HTR-8/SVneo (cell line): ENCODE results near the gene NEDD4L.
"Not testable (repeated sequence)": the region's sequence is repeated elsewhere in the genome, so short reads cannot be mapped to it uniquely, and the experiment has no call there.

Experiments
- DNase-seq: peaks from one replicate; pipeline ENCODE4 v3.0.0; 2011; ENCODE audit warnings: low spot score, mixed read lengths; ENCODE audit not compliant: insufficient read length
- FAIRE-seq: peaks from 2 replicates; lab custom pipeline; 2011; peaks lifted over from hg19 to GRCh38; lab: Jason Lieb, UNC

The NEDD4L gene

DNA sequence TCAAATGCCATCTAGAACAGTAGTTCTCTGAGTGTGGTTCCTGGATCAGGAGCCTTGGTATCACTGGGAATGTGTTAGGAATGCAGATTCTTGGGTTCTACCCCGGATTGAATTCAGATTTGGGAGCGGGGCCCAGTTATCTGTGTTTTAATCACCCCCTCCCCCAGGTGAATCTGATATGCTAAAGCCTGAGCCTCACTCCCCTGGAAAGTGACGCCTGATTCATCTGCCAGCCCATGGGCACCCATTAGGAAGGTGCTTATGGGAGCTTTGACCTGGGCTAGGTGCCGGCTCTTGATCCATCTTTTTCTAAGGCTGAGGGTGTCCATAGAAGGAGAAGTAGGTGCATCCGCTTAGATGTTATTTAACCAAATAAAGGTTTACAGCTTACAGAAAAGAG, 199.4 kb downstream of the NEDD4L start:
- FAIRE-seq (no peak), DNase-seq (no peak)

DNA sequence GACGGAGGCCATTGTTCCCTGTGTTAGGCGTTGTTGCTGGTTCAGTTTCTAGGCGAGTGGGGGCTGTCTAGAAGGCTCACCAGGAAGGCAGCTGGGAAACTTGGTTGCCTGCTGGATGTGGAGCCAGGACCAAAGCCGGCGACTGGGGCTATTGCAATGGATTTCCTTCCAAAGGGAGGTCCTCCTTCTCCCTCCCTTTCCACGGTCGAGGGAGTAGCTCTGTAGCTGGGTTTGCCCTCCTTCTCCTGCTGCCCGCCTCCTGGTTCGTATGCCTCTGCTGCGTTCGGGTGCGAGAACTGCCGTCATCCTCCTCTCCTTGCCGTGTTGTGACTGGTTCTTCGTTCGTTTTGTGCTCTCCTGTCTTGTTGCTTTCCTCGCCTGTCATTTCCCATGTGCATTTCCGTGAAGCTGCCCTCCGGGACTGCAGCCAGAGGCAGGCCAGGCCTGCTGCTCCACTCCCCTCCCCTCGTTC, 203.4 kb downstream of the NEDD4L start:
- no peak for DNase-seq
- FAIRE-seq: peak; percentile 4

DNA sequence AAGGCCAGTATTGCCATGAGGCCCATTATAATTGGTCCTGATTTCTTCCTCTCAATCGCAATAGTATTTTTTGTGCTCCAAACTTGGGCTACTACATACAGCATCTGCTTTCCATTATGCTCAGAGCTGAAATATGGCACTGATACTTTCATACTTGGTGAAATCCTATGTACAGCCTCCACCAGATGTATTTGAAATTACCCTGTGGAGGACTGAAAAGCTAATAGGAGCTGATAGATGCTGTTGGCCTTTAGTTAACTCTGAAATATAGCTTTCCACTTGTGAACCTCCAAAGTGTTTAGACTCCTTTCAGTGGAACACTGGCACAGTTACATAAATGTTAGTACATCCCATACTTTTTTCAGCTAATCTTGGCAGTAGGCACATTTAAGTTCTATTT, 205.7 kb downstream of the NEDD4L start:
- DNase-seq (no peak), FAIRE-seq (no peak)

DNA sequence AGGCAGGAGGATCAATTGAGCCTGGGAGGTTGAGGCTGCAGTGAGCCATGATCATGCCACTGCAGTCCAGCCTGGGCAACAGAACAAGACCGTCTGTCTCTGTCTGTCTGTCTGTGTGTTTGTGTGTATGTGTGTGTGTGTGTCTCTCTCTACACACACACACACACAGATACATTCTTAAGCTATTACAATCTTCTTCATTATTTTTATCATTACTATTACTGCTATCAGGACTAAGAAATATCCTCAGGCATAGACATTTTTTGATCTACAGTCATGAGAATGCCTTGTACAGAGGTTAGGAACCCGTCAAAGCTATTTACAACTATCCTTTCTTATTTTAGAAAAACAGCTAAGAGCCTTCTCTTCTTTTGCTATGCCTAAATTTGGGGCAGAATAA, 207.4 kb downstream of the NEDD4L start:
- DNase-seq (no peak), FAIRE-seq (no peak)

DNA sequence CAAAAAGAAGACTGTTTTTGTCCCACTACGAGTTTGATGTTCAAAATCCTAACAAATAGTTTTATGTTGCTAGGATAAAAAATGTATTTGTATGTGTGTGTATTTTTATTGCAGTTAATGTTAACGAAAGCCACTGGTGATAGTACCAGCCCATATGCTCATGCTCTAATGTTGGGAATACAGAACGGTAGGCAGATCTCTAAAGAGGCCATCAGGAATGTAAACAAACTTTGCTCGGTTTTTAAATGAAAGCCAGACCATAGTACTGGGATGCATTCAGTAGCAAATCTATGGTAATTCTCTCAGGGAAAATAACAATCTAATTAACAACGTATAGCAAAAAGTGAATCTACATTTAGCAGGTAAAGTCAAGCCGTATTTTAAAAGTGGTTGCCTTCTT, 208.1 kb downstream of the NEDD4L start:
- DNase-seq (no peak), FAIRE-seq (no peak)

DNA sequence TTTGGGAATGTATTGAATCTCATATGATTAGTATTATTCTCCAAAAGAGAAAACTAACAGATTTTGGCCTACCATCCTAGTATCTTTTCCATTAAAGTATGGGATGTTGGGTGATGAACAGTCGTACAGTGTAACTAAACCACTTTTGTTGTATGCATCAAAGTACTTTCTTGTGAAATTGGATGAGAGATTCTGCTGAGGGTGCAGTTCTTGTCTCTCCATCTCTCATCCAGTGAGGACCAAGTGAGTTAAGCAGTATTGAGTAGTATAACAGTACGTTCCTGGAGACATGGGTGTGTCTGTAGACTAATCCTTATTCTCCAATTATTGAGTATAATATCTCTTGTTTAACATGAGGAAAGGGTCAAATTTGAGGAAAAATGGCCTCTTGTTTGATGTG, 209.3 kb downstream of the NEDD4L start:
- FAIRE-seq (no peak), DNase-seq (no peak)

DNA sequence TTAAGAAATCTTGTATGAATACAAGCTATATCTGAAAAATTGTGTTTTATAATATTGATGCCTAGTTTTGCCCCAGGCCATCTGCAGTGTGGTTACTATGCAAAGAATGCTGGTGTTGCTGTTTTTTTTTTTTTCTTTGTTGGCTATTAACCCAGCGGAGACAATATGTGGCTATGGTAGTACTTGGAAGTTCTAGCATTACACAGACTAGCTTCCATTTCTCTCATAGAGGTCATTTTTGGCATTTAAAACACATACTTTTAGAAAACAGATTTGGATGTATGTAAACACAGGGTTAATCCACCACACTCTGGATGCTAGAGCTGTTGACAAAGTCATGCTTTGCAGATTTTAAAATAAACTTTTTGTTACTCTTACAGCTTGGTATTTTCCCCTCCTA, 209.8 kb downstream of the NEDD4L start:
- FAIRE-seq: no peak
- DNase-seq: peak; percentile 46

DNA sequence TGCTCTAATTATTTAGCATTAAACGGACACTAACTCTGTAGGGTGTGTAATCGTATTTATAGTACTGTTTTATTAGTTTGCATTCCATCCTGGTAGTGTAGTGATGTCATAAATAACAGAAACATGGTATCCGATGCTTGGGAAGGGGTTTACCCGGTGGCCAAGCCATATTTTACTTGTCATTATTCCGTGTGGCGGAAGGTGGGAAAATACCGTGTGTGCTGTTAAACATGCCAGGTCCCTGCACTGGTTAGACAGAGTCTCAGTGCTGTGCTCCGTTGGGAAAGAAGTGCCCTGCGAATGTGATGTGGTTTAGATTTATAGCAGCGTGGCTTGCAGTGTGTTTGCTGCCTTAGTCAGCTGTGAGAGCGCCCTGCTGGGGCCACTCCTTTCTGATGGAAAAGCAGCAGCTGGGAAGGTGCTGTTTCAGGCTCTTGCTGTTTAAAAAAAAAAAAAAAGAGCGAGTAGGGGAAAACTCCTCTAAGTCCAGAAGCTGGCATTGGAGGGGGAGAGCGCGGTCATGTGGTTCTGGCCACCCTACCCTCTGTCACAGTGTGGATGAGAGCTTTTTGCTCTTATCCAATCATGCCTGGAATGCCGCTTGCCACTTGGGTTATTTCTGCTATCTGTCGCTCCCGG, 211.0 kb downstream of the NEDD4L start:
- DNase-seq (no peak), FAIRE-seq (no peak)

DNA sequence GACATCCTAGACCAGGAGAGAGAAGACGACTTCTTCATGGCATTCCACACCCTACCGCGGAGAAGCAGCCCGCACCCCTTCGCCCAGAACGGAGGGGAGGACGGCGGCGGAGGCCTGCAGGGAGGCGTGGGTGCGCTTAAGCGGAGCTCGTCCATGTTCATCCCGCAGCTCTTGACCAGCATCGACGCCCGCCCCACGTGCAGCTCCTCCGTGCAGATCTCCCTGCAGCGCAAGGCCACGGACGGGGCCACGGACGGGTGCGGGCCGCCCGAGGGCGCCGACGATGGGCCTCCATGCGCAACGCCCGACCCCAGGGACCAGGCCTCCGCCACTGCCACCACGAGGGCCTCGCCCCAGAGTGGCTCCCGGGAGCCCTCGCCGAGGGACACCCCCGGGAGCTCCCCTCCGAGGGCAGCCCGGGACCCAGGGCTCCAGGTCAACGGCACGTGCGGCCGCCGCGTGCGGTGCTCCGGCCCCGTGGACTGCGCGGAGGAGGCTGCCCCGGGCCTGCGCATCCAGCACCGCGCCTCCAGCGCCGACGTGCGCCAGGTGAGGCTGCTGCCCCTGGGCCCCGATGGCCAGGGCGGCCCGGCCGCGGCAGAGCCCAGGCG, 211.8 kb downstream of the NEDD4L start:
- DNase-seq (no peak), FAIRE-seq (no peak)

DNA sequence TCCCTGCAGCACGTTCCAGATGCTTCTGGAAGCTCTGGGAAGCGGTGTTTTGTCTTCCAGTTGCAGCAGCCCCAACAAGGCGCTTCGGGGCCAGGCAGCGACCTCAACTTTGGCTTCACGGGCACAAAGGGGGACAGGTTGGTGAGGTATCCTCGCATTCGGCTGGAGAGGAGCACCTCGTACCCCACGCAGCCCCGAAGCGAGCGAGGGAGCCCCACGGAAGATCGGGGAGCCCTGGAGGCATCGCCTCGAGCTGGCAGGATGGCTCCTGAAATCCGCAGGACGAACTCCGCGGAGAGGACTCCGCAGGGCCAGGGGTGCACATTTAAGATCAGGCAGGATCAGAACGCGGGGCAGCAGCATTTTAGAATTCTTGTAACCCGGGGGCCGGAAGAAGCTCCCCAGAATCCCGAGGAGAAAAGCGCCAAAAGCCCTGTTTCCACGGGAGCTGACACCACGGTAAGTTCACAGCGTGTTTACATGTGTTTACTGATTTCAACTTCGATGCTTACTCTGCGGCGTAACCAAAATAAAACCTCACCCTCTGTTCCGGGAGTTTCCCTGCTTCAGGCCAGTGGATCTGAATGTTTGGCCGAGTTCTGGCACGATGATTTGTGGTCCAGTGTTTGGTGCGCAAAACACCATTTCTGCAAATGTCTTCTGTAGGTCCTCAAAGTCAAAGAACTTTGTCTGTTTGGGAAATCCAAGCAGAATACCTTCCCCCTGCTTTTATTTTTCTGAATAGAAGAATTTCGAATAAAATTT, 212.5 kb downstream of the NEDD4L start:
- FAIRE-seq: no peak
- DNase-seq: no peak

DNA sequence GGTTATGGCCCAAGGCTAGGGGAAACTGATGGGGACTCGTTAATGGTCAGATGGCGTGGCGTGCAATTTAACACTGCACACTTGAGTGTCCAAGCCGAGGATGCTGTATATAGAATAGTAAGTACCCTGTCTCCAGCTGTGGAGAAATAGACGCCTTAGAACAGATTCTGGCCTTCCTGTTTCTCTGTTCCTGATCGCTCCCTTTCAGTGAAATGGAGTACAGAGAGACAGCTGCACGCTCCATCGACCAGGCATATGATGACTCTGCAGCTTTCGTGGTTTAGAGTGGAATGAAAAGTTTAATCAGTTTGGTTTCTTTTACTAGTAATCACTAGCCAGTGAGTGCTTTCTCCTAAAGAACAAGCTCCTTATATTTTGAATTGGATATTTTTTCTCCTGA, 213.4 kb downstream of the NEDD4L start:
- no peak for DNase-seq
- no peak for FAIRE-seq

DNA sequence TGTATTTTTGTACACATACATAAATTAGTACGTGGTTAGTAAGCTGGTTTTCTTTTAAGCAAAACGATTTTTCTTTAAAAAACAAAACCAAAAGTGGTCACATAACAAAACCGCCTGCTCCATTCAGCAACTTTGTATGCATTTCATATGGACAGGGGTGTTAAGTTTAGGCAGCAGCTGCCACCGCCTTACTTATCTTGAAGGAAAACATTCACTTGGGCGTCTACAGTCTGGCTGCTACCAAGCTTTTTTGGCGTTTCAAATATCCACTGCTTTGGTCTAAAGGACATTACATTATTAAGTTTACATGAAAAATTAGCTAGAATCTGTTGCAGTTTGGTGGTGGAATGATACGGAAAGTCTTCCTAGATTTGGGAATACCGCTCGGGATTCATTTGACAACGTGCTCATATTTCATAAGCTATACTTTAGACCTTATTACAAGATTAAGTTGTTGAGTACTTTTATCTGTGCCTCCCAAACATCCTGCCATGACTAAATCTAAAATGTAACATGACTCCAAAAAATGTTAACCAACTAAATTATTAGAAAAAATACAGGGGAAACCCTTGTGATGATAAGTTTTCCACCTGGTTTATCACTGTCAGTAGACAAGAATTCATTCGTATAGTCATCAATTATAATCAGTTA, 214.8 kb downstream of the NEDD4L start:
- FAIRE-seq (no peak), DNase-seq (no peak)

DNA sequence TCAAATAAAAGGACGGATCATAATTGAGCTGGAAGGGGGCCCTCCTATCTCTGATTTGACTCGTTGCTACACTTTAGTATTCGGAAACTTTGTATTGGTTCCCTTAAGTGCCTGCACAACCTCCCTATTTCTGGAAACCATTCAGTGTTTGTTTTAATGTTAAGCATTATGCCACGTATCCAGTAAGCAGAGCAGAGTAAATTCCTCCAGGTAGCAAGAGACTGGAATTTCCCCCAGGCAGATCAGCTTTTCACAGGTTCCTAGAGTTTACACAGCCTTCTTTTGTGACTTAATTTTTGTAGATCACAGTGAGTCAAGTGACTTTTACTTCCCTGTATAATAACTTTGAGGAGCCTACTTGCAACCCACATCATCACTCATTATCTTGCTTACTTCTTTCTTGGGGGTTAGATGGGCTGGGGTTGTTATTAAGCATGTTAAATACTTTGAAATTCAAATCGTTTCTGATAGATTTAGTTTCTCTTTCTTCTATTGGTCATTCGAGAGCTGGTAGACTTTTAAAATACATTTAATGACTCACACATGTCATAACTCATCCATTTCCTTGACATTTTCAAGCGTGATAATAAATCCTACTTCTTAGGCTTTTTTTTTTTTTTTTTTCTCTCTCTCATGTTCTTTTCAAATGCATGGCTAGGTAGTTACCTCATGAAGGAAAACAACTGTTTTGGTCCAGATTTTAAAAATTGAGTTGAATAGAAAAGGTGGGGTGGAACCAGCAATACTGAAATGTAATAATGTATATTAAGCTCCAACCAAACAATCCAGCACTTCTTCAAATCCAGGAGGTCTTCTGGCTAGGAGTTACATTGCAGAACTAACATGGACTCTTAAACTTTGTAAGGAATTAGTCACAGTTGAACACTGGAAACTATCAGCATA, 219.3 kb downstream of the NEDD4L start:
- no peak for FAIRE-seq
- DNase-seq: peak; percentile 58

DNA sequence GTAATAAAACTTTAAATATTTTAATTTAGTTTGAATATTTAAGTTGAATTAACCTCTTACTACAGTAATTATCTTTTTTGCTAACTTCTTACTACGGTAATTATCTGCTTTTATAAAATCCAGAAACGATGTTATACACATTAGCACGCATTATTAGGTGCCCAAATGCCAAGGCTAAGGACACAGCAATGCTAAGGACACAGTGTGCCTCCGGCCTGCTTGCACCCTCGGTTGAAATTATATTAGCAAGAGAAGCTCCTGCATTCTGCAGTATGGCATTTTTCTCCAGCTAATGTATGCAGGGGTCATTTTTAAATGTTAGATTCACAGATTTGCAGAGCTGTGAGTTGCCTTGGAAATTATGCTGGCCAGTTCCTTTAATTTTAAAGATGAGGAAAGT, 220.0 kb downstream of the NEDD4L start:
- FAIRE-seq: no peak
- no peak for DNase-seq

DNA sequence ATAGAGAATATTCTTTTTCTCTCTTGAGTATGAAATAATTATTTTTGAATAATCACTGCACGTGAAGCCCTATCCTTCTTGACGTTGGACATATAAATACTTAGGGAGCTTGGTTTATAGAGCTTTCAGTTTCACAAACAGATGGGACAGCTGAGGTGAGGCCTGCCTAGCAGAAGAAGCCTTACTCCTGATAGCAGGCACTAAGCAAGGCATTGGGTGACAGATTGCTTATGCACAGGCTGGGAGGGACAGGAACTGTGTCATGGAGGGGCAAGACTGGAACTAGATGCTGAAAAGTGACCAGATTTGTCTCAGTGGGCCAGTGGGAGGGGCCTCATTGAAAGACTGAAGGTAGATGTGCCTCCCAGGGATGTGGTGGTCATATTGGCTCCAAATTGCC, 220.8 kb downstream of the NEDD4L start:
- no peak for FAIRE-seq
- no peak for DNase-seq

DNA sequence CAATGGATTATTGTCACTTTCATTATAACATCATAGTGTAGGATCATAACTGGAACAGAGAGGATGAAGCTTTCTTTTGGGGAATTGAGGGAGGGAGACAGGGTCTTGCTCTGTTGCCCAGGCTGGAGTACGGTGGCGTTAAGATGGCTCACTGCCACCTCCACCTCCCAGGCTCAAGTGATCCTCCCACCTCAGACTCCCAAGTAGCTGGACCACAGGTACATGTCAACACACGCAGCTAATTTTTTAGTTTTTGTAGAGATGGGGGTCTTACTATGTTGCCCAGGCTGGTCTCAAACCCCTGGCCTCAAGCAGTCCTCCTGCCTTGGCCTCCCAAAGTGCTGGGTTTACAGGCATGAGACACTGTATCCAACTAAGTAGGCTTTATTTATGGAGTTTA, 221.5 kb downstream of the NEDD4L start:
- FAIRE-seq, DNase-seq: not testable (repeated sequence)

DNA sequence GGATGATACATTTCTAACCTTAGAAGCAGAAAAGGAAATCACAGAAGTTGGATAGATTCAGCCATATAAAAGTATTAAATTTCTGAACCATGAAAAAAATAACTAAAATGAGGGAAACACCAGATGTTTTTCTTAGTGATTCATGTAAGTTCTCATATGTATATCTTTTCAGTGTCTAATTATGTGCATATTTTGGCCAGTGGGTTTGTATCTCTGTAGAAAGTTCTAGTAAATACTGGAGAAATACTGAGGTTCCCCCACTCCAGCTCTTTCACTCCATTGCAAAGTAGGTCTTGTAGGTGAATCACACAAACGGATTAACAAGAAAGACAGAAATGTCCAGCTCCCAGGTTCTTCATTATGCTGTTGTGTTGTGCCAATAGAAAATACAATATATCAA, 222.3 kb downstream of the NEDD4L start:
- FAIRE-seq (no peak), DNase-seq (no peak)

DNA sequence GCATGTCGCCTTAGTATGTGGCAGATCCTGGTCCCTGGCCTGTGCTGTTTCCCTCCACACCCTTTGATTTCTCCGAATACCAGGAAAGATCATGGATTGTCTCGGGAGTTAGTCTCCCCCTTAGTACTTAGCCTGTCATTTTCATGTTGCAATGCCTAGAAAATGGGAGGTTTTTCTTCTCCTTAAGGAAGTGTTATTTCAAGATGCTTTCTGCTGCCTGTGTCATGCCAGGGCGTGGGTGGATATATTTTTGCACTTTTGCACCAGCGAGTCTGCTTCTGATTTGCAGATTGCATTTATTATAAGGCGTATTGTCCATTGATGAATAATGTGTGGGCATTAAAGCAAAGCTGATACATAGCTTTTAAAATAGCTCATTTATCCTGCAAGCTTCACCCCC, 223.5 kb downstream of the NEDD4L start:
- no peak for FAIRE-seq
- no peak for DNase-seq

DNA sequence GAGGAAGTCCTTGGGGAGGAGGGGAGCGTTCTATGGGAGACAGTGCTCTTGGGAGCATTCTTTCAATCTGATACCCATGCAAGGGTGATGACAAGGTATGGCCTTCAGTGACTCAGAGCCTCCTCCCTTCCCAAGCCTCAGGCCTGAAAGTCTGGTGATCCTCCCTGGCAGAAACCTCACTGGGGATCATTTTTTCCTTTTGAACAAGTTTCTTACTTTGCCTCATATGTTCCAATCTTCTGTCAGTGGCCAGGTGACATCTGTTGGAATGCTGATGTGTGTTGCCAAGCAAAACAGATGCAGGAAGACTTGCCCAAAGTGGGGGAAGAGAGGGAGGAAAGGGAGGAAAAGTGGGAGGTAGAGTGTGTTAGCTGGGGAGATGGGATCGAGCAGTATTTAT, 224.8 kb downstream of the NEDD4L start:
- no peak for FAIRE-seq
- DNase-seq: peak; percentile 41

DNA sequence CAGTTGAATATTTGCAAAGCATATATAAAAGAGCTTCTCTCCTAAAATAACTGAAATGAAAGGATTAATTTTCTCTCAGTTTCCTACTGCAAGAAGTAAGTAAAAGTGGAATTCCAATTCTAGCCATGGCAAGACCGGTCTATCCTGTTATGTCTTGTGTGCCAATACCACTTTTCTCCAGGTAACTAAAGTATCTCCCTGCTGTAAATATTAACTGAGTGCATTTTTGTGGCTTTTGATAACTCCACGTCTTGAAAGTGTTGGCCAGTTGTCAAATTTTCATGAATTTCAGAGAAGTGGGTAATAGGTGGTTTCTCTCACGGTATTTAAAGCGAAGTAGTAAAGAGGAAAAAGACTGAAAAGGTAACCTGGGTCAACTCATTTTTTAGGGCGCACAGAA, 225.9 kb downstream of the NEDD4L start:
- FAIRE-seq (no peak), DNase-seq (no peak)
